Endometrial microvascular endothelial cells (primary cell): ENCODE measurements around the gene GOSR1. TPM values are rescaled to one million over a fixed set of nuclear protein-coding genes. Genes with fewer than 3 reads are reported as not detected.
"Not testable (repeated sequence)": the region's sequence is repeated elsewhere in the genome, so short reads cannot be mapped to it uniquely, and the experiment has no call there.

Experiments
- in situ Hi-C: cut with HindIII; loops from 2 replicates; pipeline ENCODE4 v1.10.0; 2017; ENCODE audit warnings: low sequenced_read_pairs, low pct_unique_long_range_greater_than_20kb; ENCODE audit errors: inconsistent ontology term
- total RNA-seq: library from RNA; depleted of rRNA; stranded (reverse); fragments of >200 nt; gene quantifications from one replicate; pipeline ENCODE4 v1.2.3, GENCODE V29; 2015; ENCODE audit errors: inconsistent ontology term

Gene GOSR1
- total RNA-seq, 1 donor from 2014 or later = 11.4 TPM

GRCh38 chr17:30493780-30494179 is 16.6 kb downstream of the GOSR1 start:
- in situ Hi-C loops = no loop called here

GRCh38 chr17:30495586-30495985 is 18.4 kb downstream of the GOSR1 start:
- in situ Hi-C loops = no loop called here

- in situ Hi-C loops = no loop called here
Observed at GRCh38 chr17:30503558-30503957, 26.4 kb downstream of the GOSR1 start.

GRCh38 chr17:30505868-30506417 is 28.7 kb downstream of the GOSR1 start:
- in situ Hi-C loops = no loop called here

GRCh38 chr17:30506481-30506880 is 29.3 kb downstream of the GOSR1 start:
- in situ Hi-C loops = no loop called here

- in situ Hi-C loops = no loop called here
Observed at GRCh38 chr17:30513346-30513745, 36.1 kb downstream of the GOSR1 start.

GRCh38 chr17:30514895-30515596 is 37.8 kb downstream of the GOSR1 start:
- in situ Hi-C loops = no loop called here

GRCh38 chr17:30517786-30518185 is 40.6 kb downstream of the GOSR1 start:
- in situ Hi-C loops = no loop called here

GRCh38 chr17:30519166-30519565 is 42.0 kb downstream of the GOSR1 start:
- in situ Hi-C loops = no loop called here

- in situ Hi-C loops = no loop called here
Observed at GRCh38 chr17:30519707-30520106, 42.5 kb downstream of the GOSR1 start.

- in situ Hi-C loops = no loop called here
Observed at GRCh38 chr17:30520436-30520835, 43.2 kb downstream of the GOSR1 start.

GRCh38 chr17:30520882-30521281 is 43.7 kb downstream of the GOSR1 start:
- in situ Hi-C loops = no loop called here

- in situ Hi-C loops = no loop called here
Observed at GRCh38 chr17:30521766-30522165, 44.6 kb downstream of the GOSR1 start.

GRCh38 chr17:30523236-30523635 is 46.0 kb downstream of the GOSR1 start:
- in situ Hi-C loops = not testable (repeated sequence)

GRCh38 chr17:30524847-30525246 is 47.6 kb downstream of the GOSR1 start:
- in situ Hi-C loops = no loop called here

- in situ Hi-C loops = no loop called here
Observed at GRCh38 chr17:30526401-30526800, 49.2 kb downstream of the GOSR1 start.

- in situ Hi-C loops = not testable (repeated sequence)
Observed at GRCh38 chr17:30528701-30529100, 51.5 kb downstream of the GOSR1 start.

- in situ Hi-C loops = no loop called here
Observed at GRCh38 chr17:30530346-30531025, 53.3 kb downstream of the GOSR1 start.

GRCh38 chr17:30532871-30533270 is 55.7 kb downstream of the GOSR1 start:
- in situ Hi-C loops = no loop called here

GRCh38 chr17:30534298-30534697 is 57.1 kb downstream of the GOSR1 start:
- in situ Hi-C loops = no loop called here
